ENCODE data around the gene NAB2.

The NAB2 gene

DNA sequence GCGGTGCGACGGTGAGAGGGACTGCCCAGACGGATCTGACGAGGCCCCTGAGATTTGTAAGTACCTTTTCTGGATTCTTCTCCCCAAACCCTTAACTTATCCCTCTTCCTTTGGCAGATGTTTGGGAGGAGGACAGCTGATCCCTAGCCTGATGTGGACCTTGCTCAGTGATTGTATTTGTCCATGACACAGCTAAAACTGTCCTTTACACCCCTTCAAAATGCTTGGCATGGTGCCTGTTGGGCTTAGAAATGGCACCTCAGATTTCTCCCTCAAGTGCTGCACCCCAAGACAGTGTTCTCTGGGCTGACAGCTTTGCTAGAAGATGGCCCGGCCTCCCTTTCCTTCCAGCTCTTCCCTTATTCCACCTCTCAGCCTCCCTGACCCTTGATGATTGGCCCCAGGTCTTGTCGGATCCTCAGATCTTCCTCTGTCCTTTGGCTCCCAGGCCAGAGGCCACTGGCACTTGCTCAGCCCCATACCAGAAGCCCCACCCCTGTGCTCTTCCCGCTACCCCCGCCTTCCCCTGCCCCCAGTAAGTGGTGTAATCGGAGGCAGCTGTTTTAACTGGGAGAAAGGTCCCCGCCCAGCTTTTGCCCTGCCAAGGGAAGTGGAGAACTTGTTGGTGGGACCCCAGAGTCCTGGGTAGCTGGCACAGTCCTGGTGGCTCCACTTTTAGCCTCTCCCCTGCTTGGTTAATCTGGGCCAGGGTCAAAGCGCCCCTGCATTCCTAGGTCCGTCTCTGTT is 49.8 kb downstream of the NAB2 start:
- no peak for DNase-seq

DNA sequence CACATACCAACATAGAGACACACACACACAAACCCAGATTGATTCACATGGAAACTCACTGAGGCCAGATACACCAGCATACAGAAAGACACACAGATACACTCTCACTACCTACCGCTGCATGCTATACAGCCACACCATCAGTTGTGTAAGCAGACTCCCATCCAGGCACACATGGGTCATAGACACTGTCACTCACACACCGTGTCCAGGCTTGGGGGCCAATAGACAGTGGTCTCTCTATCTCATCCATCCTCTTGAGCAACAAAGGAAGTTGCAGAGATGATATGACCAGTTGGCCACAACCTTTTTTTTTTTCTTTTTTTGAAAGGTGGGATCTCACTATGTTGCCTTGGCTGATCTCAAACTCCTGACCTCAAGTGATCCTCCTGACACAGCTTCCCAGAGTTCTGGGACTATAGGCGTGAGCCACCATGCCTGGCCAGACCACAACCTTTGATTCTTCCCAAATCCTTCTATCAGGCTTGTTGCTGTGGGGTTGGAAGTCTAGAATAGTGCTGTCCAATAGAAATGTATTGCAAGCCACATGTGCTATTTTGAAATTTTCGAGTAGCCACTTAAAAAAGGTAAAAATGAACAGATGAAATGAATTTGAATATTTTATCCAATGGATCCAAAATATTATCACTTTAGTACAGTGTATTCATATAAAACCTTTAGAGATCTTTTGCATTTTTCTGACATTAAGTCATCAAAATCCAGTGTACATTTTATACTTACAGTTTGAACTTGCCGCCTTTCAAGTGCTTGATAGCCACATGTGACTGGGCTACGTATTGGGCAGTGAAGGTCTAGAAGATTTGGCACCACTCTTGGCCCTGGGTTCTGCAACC is 51.1 kb downstream of the NAB2 start:
- DNase-seq = no peak

DNA sequence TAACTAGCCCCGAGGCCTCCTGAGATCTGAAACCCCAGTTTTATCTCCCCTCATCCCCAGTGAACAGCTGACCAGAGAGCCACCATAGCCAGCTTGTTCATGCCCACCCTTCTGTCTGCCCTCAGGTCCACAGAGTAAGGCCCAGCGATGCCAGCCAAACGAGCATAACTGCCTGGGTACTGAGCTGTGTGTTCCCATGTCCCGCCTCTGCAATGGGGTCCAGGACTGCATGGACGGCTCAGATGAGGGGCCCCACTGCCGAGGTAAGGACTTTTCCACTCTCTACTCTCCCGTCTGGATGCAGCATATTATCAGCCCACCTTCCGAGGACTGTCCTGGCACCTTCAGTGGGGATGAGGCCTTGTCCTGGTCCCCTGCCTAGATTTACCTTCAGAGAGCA is 52.3 kb downstream of the NAB2 start:
- DNase-seq = no peak

DNA sequence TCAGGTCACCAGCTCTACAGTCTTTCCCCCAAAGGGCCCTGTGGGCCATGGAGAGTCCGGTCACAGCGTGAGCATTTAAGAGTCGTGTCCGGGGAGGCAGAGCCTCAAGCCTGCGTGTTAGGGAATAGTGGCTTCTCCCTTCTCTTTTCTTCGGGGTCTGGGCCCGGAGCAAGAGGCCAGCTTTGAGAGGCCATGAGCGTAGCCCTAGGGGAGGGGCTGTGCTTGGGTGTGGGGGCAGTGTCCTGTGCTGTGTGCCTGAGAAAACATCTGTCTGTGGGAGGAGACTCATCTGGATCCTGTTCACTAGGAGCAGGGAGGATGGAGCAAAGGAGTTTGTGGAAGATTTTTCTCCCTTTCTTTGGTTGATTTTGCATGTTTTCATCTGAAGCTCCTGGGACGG is 53.2 kb downstream of the NAB2 start:
- DNase-seq = no peak

GRCh38 chr12:57142727-57143126 is 53.8 kb downstream of the NAB2 start:
- DNase-seq = no peak

DNA sequence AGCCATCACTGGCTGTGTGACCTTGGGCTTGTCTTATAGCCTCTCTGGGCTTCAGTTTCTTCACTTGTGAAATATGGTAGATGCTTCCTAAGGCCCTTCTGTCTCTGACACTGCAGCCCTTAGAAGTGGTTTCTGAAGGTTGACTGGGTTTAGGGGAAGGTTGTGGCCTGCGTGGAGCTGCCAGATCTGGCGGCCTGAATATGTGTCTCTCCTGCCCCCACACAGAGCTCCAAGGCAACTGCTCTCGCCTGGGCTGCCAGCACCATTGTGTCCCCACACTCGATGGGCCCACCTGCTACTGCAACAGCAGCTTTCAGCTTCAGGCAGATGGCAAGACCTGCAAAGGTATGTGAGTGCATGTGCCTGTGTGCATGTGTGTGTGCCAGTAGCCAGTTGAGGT is 54.5 kb downstream of the NAB2 start:
- no peak for DNase-seq
